HepG2 (cell line): ENCODE data around the gene DYNC2LI1. TPM values are rescaled to one million over a fixed set of nuclear protein-coding genes. Genes with fewer than 3 reads are reported as not detected.
A peak's percentile ranks its signal among the peaks of the same experiment; 100 is the strongest.

ENCODE experiments used
- ARID2 ChIP-seq: sonication (generic); formaldehyde crosslinking; IDR thresholded peaks from 2 replicates; pipeline ENCODE4 v1.8.1; 2022; ENCODE audit warnings: mild to moderate bottlenecking, missing genetic modification reagents, borderline replicate concordance
- BRD4 ChIP-seq: sonication (generic); formaldehyde crosslinking; IDR thresholded peaks from 2 replicates; pipeline ENCODE4 v1.4.0; 2020; ENCODE audit warnings: missing genetic modification reagents
- CC2D1A ChIP-seq: sonication (generic); formaldehyde crosslinking; IDR thresholded peaks from 2 replicates; pipeline ENCODE4 v1.8.1; 2023; ENCODE audit warnings: mild to moderate bottlenecking, missing genetic modification reagents
- CREBL2 ChIP-seq: sonication (generic); formaldehyde crosslinking; IDR thresholded peaks from 2 replicates; pipeline ENCODE4 v1.8.1; 2023; ENCODE audit warnings: missing genetic modification reagents, mild to moderate bottlenecking, borderline replicate concordance
- CREM ChIP-seq, 2 experiments: sonication (generic) in 1 of 2; formaldehyde crosslinking in 1 of 2; IDR thresholded peaks; 2 replicates each; pipeline versions ENCODE4 v1.4.0 to v1.6.1; 2016 to 2020; ENCODE audit warnings: antibody characterized with exemption in 1 of 2, mild to moderate bottlenecking in 1 of 2, missing genetic modification reagents in 1 of 2
- FOSL2 ChIP-seq: sonication (generic); formaldehyde crosslinking; IDR thresholded peaks from 2 replicates; pipeline ENCODE4 v1.4.0; 2020; ENCODE audit warnings: missing genetic modification reagents
- HOXA5 ChIP-seq: sonication (generic); formaldehyde crosslinking; IDR thresholded peaks from 2 replicates; pipeline ENCODE4 v1.4.0; 2020; ENCODE audit warnings: missing genetic modification reagents
- MAFF ChIP-seq: IDR thresholded peaks from 2 replicates; pipeline ENCODE4 v1.6.1; 2011; ENCODE audit warnings: low read depth, low read length, improper control_type of control experiment
- PBX3 ChIP-seq: sonication (generic); formaldehyde crosslinking; IDR thresholded peaks from 2 replicates; pipeline ENCODE4 v1.8.1; 2023; ENCODE audit warnings: missing genetic modification reagents, inconsistent platforms, borderline replicate concordance
- POGZ ChIP-seq: sonication (generic); formaldehyde crosslinking; IDR thresholded peaks from 2 replicates; pipeline ENCODE4 v1.4.0; 2020; ENCODE audit warnings: mild to moderate bottlenecking, missing genetic modification reagents
- SIN3B ChIP-seq: fragments of 150-350 bp; IDR thresholded peaks from 2 replicates; pipeline ENCODE4 v1.6.1; 2014; ENCODE audit warnings: low read length
- XRCC5 ChIP-seq: fragments of 200-400 bp; formaldehyde crosslinking; optimal IDR thresholded peaks from 2 replicates; pipeline ENCODE3; 2017; ENCODE audit warnings: mild to moderate bottlenecking, low read length
- ZFP36L1 ChIP-seq: sonication (generic); formaldehyde crosslinking; IDR thresholded peaks from 2 replicates; pipeline ENCODE4 v1.8.0; 2022; ENCODE audit warnings: mild to moderate bottlenecking, missing genetic modification reagents, moderate library complexity
- ZNF263 ChIP-seq: sonication (generic); formaldehyde crosslinking; IDR thresholded peaks from 2 replicates; pipeline ENCODE4 v1.4.0; 2020; ENCODE audit warnings: missing genetic modification reagents
- ZNF446 ChIP-seq: sonication (generic); formaldehyde crosslinking; IDR thresholded peaks from 2 replicates; pipeline ENCODE4 v1.5.0; 2020; ENCODE audit warnings: mild to moderate bottlenecking, missing genetic modification reagents
- ZNF607 ChIP-seq: sonication (generic); formaldehyde crosslinking; IDR thresholded peaks from 2 replicates; pipeline ENCODE4 v1.5.1; 2020; ENCODE audit warnings: missing genetic modification reagents, mild to moderate bottlenecking, borderline replicate concordance
- ZNF772 ChIP-seq: sonication (generic); formaldehyde crosslinking; IDR thresholded peaks from 2 replicates; pipeline ENCODE4 v1.5.0; 2020; ENCODE audit warnings: mild to moderate bottlenecking, missing genetic modification reagents
- ZNF788 ChIP-seq: sonication (generic); formaldehyde crosslinking; IDR thresholded peaks from 2 replicates; pipeline ENCODE4 v1.5.0; 2020; ENCODE audit warnings: mild to moderate bottlenecking, missing genetic modification reagents, borderline replicate concordance
- polyA plus RNA-seq, 8 experiments: library from polyadenylated mRNA; depleted of rRNA in 3 of 8; stranded (reverse) in 7 of 8; unstranded in 1 of 8; fragments of >200 nt; fragmentation: Illumina TruSeq in 4 of 8; extraction: Trizol in 4 of 8; gene quantifications; 2 replicates each; pipeline versions ENCODE4 v1.2.1 to v1.2.3, GENCODE V29; 2011 to 2016; ENCODE audit warnings: low read depth in 4 of 8, missing spikeins in 1 of 8, mixed read lengths in 1 of 8; ENCODE audit not compliant: insufficient read depth in 1 of 8
- total RNA-seq, 5 experiments: library from RNA; depleted of rRNA; stranded (reverse); fragments of >200 nt; fragmentation: Illumina TruSeq; extraction: Trizol; gene quantifications; 2 replicates each; pipeline ENCODE4 v1.2.3, GENCODE V29; 2016; ENCODE audit warnings: low read depth in 1 of 5
- TF ChIP-seq, protein P1 (sequence below): sonication (generic); formaldehyde crosslinking; conservative IDR thresholded peaks from 2 replicates; pipeline ENCODE4 v1.4.0; 2020; ENCODE audit warnings: missing genetic modification reagents
- TF ChIP-seq, protein P2 (sequence below): sonication (generic); formaldehyde crosslinking; conservative IDR thresholded peaks from 2 replicates; pipeline ENCODE4 v1.8.0; 2022; ENCODE audit warnings: missing genetic modification reagents
- TF ChIP-seq, protein P3 (sequence below): sonication (generic); formaldehyde crosslinking; IDR thresholded peaks from 2 replicates; pipeline ENCODE4 v1.5.0; 2020; ENCODE audit warnings: mild to moderate bottlenecking, missing genetic modification reagents
- TF ChIP-seq, protein P4 (sequence below): fragments of 450-650 bp; IDR thresholded peaks from 2 replicates; pipeline ENCODE4 v1.6.1; 2017

DYNC2LI1 gene
- total and polyA plus RNA-seq, 2 of the 13 experiments (the other 11 are each of a cell fraction or from before 2014, with no cell fraction given), result 16.9 to 23.2 TPM

GRCh38 chr2:43773876-43774613, at the start of gene DYNC2LI1 (continued):
- TF ChIP-seq, protein P1, sequence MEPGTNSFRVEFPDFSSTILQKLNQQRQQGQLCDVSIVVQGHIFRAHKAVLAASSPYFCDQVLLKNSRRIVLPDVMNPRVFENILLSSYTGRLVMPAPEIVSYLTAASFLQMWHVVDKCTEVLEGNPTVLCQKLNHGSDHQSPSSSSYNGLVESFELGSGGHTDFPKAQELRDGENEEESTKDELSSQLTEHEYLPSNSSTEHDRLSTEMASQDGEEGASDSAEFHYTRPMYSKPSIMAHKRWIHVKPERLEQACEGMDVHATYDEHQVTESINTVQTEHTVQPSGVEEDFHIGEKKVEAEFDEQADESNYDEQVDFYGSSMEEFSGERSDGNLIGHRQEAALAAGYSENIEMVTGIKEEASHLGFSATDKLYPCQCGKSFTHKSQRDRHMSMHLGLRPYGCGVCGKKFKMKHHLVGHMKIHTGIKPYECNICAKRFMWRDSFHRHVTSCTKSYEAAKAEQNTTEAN (CRISPR knock-in tag), result no peak
- TF ChIP-seq, protein P2, sequence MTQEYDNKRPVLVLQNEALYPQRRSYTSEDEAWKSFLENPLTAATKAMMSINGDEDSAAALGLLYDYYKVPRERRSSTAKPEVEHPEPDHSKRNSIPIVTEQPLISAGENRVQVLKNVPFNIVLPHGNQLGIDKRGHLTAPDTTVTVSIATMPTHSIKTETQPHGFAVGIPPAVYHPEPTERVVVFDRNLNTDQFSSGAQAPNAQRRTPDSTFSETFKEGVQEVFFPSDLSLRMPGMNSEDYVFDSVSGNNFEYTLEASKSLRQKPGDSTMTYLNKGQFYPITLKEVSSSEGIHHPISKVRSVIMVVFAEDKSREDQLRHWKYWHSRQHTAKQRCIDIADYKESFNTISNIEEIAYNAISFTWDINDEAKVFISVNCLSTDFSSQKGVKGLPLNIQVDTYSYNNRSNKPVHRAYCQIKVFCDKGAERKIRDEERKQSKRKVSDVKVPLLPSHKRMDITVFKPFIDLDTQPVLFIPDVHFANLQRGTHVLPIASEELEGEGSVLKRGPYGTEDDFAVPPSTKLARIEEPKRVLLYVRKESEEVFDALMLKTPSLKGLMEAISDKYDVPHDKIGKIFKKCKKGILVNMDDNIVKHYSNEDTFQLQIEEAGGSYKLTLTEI (CRISPR knock-in tag), result no peak
- TF ChIP-seq, protein P3, sequence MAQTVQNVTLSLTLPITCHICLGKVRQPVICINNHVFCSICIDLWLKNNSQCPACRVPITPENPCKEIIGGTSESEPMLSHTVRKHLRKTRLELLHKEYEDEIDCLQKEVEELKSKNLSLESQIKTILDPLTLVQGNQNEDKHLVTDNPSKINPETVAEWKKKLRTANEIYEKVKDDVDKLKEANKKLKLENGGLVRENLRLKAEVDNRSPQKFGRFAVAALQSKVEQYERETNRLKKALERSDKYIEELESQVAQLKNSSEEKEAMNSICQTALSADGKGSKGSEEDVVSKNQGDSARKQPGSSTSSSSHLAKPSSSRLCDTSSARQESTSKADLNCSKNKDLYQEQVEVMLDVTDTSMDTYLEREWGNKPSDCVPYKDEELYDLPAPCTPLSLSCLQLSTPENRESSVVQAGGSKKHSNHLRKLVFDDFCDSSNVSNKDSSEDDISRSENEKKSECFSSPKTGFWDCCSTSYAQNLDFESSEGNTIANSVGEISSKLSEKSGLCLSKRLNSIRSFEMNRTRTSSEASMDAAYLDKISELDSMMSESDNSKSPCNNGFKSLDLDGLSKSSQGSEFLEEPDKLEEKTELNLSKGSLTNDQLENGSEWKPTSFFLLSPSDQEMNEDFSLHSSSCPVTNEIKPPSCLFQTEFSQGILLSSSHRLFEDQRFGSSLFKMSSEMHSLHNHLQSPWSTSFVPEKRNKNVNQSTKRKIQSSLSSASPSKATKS (CRISPR knock-in tag), result 0 out of 2 replicates have a peak, but pooled peaks have one; percentile 65
- TF ChIP-seq ARID2 (CRISPR knock-in tag) (peak; percentile 73; the same call in 1 of the 2 replicates), SIN3B (peak; percentile 34; the same call in 1 of the 2 replicates), CC2D1A (CRISPR knock-in tag) (peak; percentile 92; the same call in 1 of the 2 replicates), ZNF446 (CRISPR knock-in tag) (no peak), ZNF772 (CRISPR knock-in tag) (no peak), MAFF (no peak), CREBL2 (CRISPR knock-in tag) (no peak), HOXA5 (CRISPR knock-in tag) (no peak), FOSL2 (CRISPR knock-in tag) (peak; percentile 42), CREM (IDR thresholded peaks at IDR 0.05) (peak; percentile 97), CREM (CRISPR knock-in tag; IDR thresholded peaks at IDR 0.05) (0 out of 2 replicates have a peak, but pooled peaks have one; percentile 42), ZNF607 (CRISPR knock-in tag) (no peak), ZNF263 (no peak), BRD4 (CRISPR knock-in tag) (no peak), PBX3 (CRISPR knock-in tag) (no peak), XRCC5 (peak; percentile 92), ZFP36L1 (CRISPR knock-in tag) (no peak), ZNF788 (CRISPR knock-in tag) (peak; percentile 75; the same call in 1 of the 2 replicates), POGZ (CRISPR knock-in tag) (peak; percentile 11; the same call in 1 of the 2 replicates)
- TF ChIP-seq, protein P4, sequence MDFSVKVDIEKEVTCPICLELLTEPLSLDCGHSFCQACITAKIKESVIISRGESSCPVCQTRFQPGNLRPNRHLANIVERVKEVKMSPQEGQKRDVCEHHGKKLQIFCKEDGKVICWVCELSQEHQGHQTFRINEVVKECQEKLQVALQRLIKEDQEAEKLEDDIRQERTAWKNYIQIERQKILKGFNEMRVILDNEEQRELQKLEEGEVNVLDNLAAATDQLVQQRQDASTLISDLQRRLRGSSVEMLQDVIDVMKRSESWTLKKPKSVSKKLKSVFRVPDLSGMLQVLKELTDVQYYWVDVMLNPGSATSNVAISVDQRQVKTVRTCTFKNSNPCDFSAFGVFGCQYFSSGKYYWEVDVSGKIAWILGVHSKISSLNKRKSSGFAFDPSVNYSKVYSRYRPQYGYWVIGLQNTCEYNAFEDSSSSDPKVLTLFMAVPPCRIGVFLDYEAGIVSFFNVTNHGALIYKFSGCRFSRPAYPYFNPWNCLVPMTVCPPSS, result no peak
